Transverse colon (tissue), 4 donors: Measurements from ENCODE around the gene RIC1.

Experiments
- EP300 ChIP-seq: sonication (generic); formaldehyde crosslinking; IDR thresholded peaks from one replicate; pipeline ENCODE4 v1.6.1; 2017; ENCODE audit warnings: antibody characterized with exemption, low read depth
- POLR2AphosphoS5 ChIP-seq, 3 donors: sonication (generic); formaldehyde crosslinking; IDR thresholded peaks; one replicate each; pipeline ENCODE4 v1.6.1; 2016; ENCODE audit warnings: antibody characterized with exemption in 3 of 3
- TF ChIP-seq, protein P1 (sequence below), 5 experiments: fragments of 200-600 bp in 3 of 5; fragments of 450-650 bp in 2 of 5; sonication (generic) in 3 of 5; IDR thresholded peaks; 1 replicate in 2 of 5; 2 replicates in 3 of 5; pipeline ENCODE4 v1.5.1; 2016 to 2017; ENCODE audit warnings: antibody characterized with exemption in 5 of 5, inconsistent platforms in 3 of 5, mild to moderate bottlenecking in 2 of 5, moderate library complexity in 1 of 5

DNA sequence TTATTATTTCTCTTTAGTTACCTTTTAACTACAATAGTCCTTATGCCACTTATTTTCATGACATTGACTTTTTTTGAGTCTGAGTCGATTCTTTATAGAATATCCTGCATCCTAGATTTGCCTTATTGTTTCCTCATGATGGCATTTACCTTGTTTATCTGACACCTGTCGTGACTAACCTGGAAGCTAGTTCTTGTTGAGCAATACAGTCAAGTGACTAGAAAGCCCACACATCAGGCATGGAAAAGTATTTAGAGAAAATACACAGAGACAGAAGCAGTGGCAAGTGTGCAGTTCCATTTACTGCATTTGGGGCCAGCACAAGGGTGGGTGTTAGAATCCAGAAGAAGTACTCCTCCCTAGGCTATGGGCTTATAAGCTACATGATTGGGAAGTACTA, 106.2 kb downstream of the RIC1 start:
- no peak for TF ChIP-seq POLR2AphosphoS5 (IDR thresholded peaks at IDR 0.05)
- TF ChIP-seq, protein P1, sequence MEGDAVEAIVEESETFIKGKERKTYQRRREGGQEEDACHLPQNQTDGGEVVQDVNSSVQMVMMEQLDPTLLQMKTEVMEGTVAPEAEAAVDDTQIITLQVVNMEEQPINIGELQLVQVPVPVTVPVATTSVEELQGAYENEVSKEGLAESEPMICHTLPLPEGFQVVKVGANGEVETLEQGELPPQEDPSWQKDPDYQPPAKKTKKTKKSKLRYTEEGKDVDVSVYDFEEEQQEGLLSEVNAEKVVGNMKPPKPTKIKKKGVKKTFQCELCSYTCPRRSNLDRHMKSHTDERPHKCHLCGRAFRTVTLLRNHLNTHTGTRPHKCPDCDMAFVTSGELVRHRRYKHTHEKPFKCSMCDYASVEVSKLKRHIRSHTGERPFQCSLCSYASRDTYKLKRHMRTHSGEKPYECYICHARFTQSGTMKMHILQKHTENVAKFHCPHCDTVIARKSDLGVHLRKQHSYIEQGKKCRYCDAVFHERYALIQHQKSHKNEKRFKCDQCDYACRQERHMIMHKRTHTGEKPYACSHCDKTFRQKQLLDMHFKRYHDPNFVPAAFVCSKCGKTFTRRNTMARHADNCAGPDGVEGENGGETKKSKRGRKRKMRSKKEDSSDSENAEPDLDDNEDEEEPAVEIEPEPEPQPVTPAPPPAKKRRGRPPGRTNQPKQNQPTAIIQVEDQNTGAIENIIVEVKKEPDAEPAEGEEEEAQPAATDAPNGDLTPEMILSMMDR (IDR thresholded peaks at IDR 0.05) = no peak
- TF ChIP-seq EP300 = no peak
